NCI-H526 (cell line): ENCODE data around the gene DGKZ.
A peak's percentile ranks its signal among the peaks of the same experiment; 100 is the strongest.

Experiments
- DNase-seq, 2 experiments: peaks; one replicate each; lab custom pipeline; 2025; lab: John Stamatoyannopoulos, UW

DGKZ gene

GRCh38 chr11:46392421-46393230 lies 45.4 kb downstream of the DGKZ start:
- DNase-seq: peak; percentile 45 to 75

DNA sequence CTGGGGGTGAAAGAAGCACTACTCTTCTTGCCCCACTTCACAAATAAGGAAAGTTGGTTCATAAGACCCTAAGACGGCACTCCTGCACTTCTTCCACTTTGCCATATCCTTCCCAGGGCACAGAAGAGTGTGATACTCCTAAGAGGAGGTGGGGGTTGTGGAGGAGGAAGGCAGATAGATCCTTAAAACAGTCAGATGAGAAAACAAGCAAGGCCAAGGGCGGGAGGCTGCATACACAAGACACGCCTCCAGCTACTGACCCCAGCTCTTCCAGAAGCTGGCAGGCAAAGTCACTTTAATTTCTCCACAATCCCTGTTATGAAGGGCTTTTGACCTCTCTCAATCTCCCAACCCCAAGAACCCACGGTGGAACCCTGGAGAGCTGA lies 46.0 kb downstream of the DGKZ start:
- DNase-seq: no peak

GRCh38 chr11:46393759-46394158 lies 46.5 kb downstream of the DGKZ start:
- no peak for DNase-seq

DNA sequence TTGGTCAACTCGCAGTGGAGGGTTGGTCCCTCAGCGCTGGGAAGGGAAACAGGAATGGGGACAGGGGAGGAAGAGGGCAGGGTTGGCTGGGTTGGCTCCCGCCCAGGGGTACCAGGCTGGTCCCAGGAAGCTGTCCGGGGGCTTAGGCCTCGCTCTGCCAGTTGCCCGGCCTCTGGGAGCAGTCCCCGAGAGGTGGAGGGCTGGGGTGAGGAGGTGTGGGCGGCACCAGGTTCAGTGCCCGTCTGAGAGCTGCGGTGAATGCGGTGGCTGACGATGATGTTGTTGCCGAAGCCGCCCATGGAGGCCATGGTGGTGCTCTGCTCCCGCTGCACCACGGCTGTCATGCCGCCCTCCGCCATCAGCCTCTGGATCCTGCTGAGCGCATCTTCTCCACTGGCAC lies 50.3 kb downstream of the DGKZ start:
- DNase-seq: no peak

- no peak for DNase-seq
Measured at GRCh38 chr11:46402957-46403902, 56.0 kb downstream of the DGKZ start.

GRCh38 chr11:46404476-46405017 lies 57.3 kb downstream of the DGKZ start:
- no peak for DNase-seq

DNA sequence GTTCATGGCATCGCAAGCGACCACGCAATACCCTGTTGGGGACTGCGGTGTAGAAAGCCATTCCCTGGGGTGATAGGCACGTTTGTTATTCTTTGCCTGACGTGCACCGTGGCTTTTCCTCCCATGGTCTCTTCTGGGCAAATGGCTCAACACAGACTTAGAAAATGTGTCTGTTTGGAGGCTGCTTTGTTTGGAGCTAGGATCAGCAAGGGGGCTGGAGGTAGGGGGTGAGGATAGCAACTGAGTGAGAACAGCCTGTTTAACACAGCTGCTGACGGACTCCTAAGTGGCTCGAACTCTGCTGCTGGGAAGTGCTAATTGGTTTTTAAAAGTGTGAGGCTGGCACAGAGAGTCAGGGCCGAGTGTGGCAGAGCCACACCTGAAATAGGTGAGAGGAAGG lies 60.4 kb downstream of the DGKZ start:
- no peak for DNase-seq

DNA sequence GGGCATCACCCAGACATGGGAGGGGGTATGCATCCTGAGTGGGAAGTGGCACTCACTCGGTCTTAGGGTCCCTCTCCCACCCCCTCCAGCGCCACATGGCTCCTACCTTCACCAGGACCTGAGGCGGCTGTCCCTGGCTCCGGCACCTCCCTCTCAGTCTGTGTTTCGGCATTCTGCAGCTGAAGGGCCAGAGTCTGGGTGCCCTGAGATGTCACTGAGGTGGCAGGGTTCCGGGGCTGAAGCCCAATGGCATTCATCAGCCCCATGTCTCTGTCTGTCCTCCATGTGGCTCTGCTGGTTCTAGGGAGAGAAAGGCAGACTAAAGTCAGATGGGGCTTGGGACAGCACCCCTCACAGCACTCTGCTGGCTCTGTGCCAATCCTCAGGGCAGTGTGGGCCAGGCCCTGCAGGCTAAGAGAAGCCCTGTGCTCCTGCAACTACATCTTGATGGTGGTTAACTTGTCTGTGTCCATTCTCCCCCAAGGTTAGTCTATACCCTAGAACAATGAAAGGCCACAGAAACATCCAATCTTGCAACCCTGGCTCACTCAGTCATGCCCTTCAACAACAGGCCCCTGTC lies 61.2 kb downstream of the DGKZ start:
- DNase-seq: no peak

GRCh38 chr11:46410021-46410420 lies 62.8 kb downstream of the DGKZ start:
- DNase-seq: no peak

GRCh38 chr11:46413760-46414465 lies 66.7 kb downstream of the DGKZ start:
- no peak for DNase-seq

DNA sequence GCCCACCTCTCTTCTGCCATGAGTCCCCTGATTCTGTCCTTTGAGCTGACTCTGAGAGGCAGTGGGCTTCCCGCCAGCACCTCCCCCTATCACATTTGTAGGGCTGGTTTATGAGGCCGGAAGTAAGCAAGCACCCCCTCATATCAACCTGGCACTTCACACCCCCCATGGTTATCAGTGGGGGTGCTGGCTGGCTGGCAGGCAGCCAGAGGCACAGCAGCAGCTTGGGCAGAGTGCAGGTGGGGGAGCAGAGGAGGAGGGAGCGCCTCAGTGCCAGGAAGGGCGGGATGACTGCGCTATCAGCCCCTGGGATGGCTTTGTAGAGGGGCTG lies 67.2 kb downstream of the DGKZ start:
- no peak for DNase-seq

DNA sequence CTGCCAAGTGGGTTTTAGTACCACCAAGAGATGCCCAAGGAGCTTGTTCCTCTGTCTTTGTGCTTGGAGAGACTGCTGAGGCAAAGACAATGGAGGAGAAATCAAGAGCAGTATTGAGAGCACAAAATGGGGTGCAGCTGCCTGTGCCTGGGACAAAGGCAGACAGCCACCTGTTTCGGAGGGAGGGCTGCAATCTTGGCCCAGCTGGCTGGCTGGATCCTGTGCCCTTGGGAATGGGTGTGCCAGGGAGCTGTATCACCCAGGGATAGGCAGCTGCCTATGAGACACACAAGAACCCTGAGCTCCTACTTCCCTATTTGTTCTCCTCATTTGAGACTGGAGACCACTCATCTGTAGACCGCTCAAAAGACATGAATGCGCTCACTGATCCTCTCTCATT lies 67.6 kb downstream of the DGKZ start:
- DNase-seq: no peak

GRCh38 chr11:46417711-46418110 lies 70.4 kb downstream of the DGKZ start:
- DNase-seq: no peak

- DNase-seq: no peak
Measured at GRCh38 chr11:46418751-46419150, 71.5 kb downstream of the DGKZ start.

DNA sequence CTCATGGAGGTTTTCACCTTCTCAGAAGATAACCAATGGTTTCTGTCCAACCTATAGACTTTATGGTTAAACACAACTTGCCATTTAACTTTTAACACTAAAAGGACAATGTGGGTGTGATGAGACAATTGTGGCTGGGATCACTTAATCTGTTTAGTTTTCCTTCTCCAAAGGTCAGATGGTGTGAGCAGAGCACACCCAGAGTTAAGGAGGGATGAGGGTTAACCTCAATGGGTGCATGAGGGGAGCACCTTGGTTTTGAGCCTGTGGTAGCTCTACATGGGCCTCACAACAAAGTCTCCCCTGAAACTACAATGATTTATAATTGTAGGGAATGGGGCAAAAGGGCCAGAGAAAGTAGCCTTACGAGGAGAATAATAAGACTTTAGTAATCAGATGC lies 73.2 kb downstream of the DGKZ start:
- DNase-seq: no peak

- DNase-seq: no peak
Measured at GRCh38 chr11:46421257-46421880, 74.1 kb downstream of the DGKZ start.

- no peak for DNase-seq
Measured at GRCh38 chr11:46422588-46422987, 75.3 kb downstream of the DGKZ start.

DNA sequence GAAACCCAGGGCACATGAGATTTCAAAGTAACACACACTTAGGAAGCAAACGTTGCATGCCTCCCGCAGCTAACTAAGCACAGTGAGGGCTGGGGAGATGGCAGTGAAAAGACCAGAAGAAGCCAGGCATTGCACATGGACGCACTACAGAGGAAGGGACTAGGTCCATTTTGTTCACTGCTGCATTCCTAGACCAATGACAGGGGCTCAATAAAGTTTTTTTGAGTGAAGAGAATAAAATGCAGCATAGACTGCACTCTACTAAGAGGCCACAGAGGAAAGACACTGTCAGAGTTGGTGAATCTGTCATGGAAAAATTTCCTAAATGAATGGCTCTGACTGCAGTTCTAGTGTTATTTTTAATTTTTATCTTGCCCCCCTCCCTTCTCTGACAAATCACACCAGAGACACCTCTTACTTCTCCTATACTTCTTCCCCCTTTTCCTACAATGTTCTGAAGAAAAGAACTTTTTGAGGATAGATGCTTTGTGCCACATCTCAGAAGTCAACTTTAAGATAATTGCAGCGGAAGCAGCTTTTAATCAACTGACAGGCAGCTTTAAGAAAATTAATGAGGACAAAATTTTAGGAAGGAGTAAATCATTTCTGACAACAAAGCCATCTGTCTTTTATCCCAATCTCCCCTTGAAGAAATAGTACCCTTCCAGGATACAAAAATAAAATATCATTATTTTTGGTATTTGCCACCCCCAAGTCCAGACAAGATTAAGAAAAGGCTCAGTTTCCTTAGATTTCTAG lies 79.1 kb downstream of the DGKZ start:
- no peak for DNase-seq

DNA sequence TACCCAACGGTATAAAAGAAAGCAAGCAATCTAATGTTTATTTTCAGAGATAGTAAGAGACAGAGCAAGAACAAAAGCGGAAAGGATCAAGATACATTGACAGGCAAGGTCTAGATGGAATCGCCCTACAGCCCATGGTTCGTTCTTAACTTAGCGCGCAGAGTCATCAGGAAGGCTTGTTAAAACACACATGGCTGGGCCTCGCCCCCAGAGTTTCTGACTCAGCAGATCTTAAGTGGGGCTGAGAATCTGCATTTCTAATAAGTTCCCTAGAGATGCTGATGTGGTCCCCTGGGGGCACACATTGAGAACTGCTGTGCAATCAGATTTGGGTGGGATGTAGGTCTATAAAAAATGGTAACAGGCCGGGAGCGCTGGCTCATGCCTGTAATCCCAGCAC lies 80.1 kb downstream of the DGKZ start:
- no peak for DNase-seq

- DNase-seq: no peak
Measured at GRCh38 chr11:46429717-46430116, 82.5 kb downstream of the DGKZ start.
